Measurements from ENCODE around the gene CDK2AP2. TPM values are rescaled to one million over a fixed set of nuclear protein-coding genes. Genes with fewer than 3 reads are reported as not detected.
A peak's percentile ranks its signal among the peaks of the same experiment; 100 is the strongest.

Gene CDK2AP2
- total RNA-seq, 1 experiment from 2014 or later: 91.5 TPM

GRCh38 chr11:67464411-67465188 lies 43.4 kb downstream of the CDK2AP2 start:
- no peaks in the 10 kb centered on the region for H4K20me1 ChIP-seq (ENCODE audit: insufficient read depth, low read depth, low read length)
- no peaks in the 10 kb centered on the region for H3K36me3 ChIP-seq (ENCODE audit: insufficient read depth, low read length)
- H3K9ac ChIP-seq (ENCODE audit: low read length): peak overlapping the region; percentile 85
- peak overlapping the region; percentile 72 for H3K27ac ChIP-seq (ENCODE audit: low read length)
- peaks cover 55% of the 10 kb centered on the region for H3K4me1 ChIP-seq (ENCODE audit: low read length)
- no peaks in the 10 kb centered on the region for H3K9me3 ChIP-seq (ENCODE audit: low read length)
- H3K4me2 ChIP-seq (ENCODE audit: low read depth, low read length, poor library complexity, severe bottlenecking): peak overlapping the region; percentile 86
- H3K79me2 ChIP-seq (ENCODE audit: low read length): peaks cover 23% of the 10 kb centered on the region
- H3K4me3 ChIP-seq (ENCODE audit: low read length): peak overlapping the region; percentile 87
- H3K9me2 ChIP-seq (replicated peaks; ENCODE audit: insufficient read depth, low read length): no peaks in the 10 kb centered on the region
- H2AFZ ChIP-seq (ENCODE audit: low read length): no peak overlapping the region
- DNase-seq: peak; percentile 97
- H3K27me3 ChIP-seq (ENCODE audit: low read length): no peaks in the 10 kb centered on the region

GRCh38 chr11:67463680-67464410 lies 44.1 kb downstream of the CDK2AP2 start:
- H3K36me3 ChIP-seq (ENCODE audit: insufficient read depth, low read length): no peaks in the 10 kb centered on the region
- H3K79me2 ChIP-seq (ENCODE audit: low read length): peaks cover 23% of the 10 kb centered on the region

GRCh38 chr11:67463186-67463585 lies 44.8 kb downstream of the CDK2AP2 start:
- H3K79me2 ChIP-seq (ENCODE audit: low read length): peaks cover 16% of the 10 kb centered on the region
- H3K36me3 ChIP-seq (ENCODE audit: insufficient read depth, low read length): no peaks in the 10 kb centered on the region
- no peaks in the 10 kb centered on the region for H3K9me3 ChIP-seq (ENCODE audit: low read length)
- H3K27ac ChIP-seq (ENCODE audit: low read length): no peak overlapping the region
- no peak for DNase-seq
- H3K9ac ChIP-seq (ENCODE audit: low read length): no peak overlapping the region
- no peak overlapping the region for H3K4me3 ChIP-seq (ENCODE audit: low read length)
- no peak overlapping the region for H2AFZ ChIP-seq (ENCODE audit: low read length)
- no peaks in the 10 kb centered on the region for H4K20me1 ChIP-seq (ENCODE audit: insufficient read depth, low read depth, low read length)
- no peaks in the 10 kb centered on the region for H3K27me3 ChIP-seq (ENCODE audit: low read length)
- H3K4me2 ChIP-seq (ENCODE audit: low read depth, low read length, poor library complexity, severe bottlenecking): no peak overlapping the region
- H3K9me2 ChIP-seq (replicated peaks; ENCODE audit: insufficient read depth, low read length): no peaks in the 10 kb centered on the region
- H3K4me1 ChIP-seq (ENCODE audit: low read length): peaks cover 62% of the 10 kb centered on the region

More at GRCh38 chr11:67463680-67464410, 44.1 kb downstream of the CDK2AP2 start:
- H3K27me3 ChIP-seq (ENCODE audit: low read length): no peaks in the 10 kb centered on the region
- peak overlapping the region; percentile 41 for H3K27ac ChIP-seq (ENCODE audit: low read length)
- peak overlapping the region; percentile 86 for H3K4me2 ChIP-seq (ENCODE audit: low read depth, low read length, poor library complexity, severe bottlenecking)
- no peak overlapping the region for H2AFZ ChIP-seq (ENCODE audit: low read length)
- H3K9ac ChIP-seq (ENCODE audit: low read length): peak overlapping the region; percentile 73
- H3K4me1 ChIP-seq (ENCODE audit: low read length): peaks cover 59% of the 10 kb centered on the region
- no peak for DNase-seq
- H4K20me1 ChIP-seq (ENCODE audit: insufficient read depth, low read depth, low read length): no peaks in the 10 kb centered on the region
- no peaks in the 10 kb centered on the region for H3K9me2 ChIP-seq (replicated peaks; ENCODE audit: insufficient read depth, low read length)
- H3K9me3 ChIP-seq (ENCODE audit: low read length): no peaks in the 10 kb centered on the region
- H3K4me3 ChIP-seq (ENCODE audit: low read length): peak overlapping the region; percentile 68

- Histone ChIP-seq H3K79me2 (ENCODE audit: low read length) (no peaks in the 10 kb centered on the region), H3K4me1 (ENCODE audit: low read length) (peaks cover 27% of the 10 kb centered on the region)
- no peak for DNase-seq
Measured at GRCh38 chr11:67458266-67458665, 49.7 kb downstream of the CDK2AP2 start.

GRCh38 chr11:67457453-67457852 lies 50.5 kb downstream of the CDK2AP2 start:
- H3K36me3 ChIP-seq (ENCODE audit: insufficient read depth, low read length): no peaks in the 10 kb centered on the region
- no peak overlapping the region for H2AFZ ChIP-seq (ENCODE audit: low read length)
- no peaks in the 10 kb centered on the region for H3K9me3 ChIP-seq (ENCODE audit: low read length)
- no peaks in the 10 kb centered on the region for H4K20me1 ChIP-seq (ENCODE audit: insufficient read depth, low read depth, low read length)
- no peak for DNase-seq
- no peak overlapping the region for H3K27ac ChIP-seq (ENCODE audit: low read length)
- peaks cover 27% of the 10 kb centered on the region for H3K4me1 ChIP-seq (ENCODE audit: low read length)
- no peak overlapping the region for H3K4me2 ChIP-seq (ENCODE audit: low read depth, low read length, poor library complexity, severe bottlenecking)
- H3K27me3 ChIP-seq (ENCODE audit: low read length): no peaks in the 10 kb centered on the region
- H3K79me2 ChIP-seq (ENCODE audit: low read length): no peaks in the 10 kb centered on the region
- no peaks in the 10 kb centered on the region for H3K9me2 ChIP-seq (replicated peaks; ENCODE audit: insufficient read depth, low read length)
- no peak overlapping the region for H3K9ac ChIP-seq (ENCODE audit: low read length)
- no peak overlapping the region for H3K4me3 ChIP-seq (ENCODE audit: low read length)

More at GRCh38 chr11:67458266-67458665, 49.7 kb downstream of the CDK2AP2 start:
- Histone ChIP-seq H4K20me1 (ENCODE audit: insufficient read depth, low read depth, low read length) (no peaks in the 10 kb centered on the region), H3K9ac (ENCODE audit: low read length) (0 out of 2 replicates have a peak overlapping the region, but pooled peaks have one; percentile 59), H3K27ac (ENCODE audit: low read length) (peak overlapping the region; percentile 94; the same call in 1 of the 2 replicates), H3K27me3 (ENCODE audit: low read length) (no peaks in the 10 kb centered on the region), H3K4me3 (ENCODE audit: low read length) (no peak overlapping the region), H3K4me2 (ENCODE audit: low read depth, low read length, poor library complexity, severe bottlenecking) (no peak overlapping the region), H3K9me2 (replicated peaks; ENCODE audit: insufficient read depth, low read length) (no peaks in the 10 kb centered on the region), H3K36me3 (ENCODE audit: insufficient read depth, low read length) (no peaks in the 10 kb centered on the region), H2AFZ (ENCODE audit: low read length) (no peak overlapping the region), H3K9me3 (ENCODE audit: low read length) (no peaks in the 10 kb centered on the region)

Small RNAs within 50 kb of the gene (small RNA-seq; reads per million reads assigned to genes)
- gene MIR6752: not detected

Other genes starting within 250 kb of the CDK2AP2 start
- 94.7 and 190 TPM in 2 replicates for gene GRK2, start 241.7 kb downstream of the CDK2AP2 start, total RNA-seq (2014; rRNA removed; shearing (Covaris generic); ENCODE audit: low replicate concordance)
- 31.3 and 91.8 TPM in 2 replicates for gene ANKRD13D, start 218.9 kb downstream of the CDK2AP2 start, total RNA-seq (2014; rRNA removed; shearing (Covaris generic); ENCODE audit: low replicate concordance)
- gene SSH3, start 204.6 kb downstream of the CDK2AP2 start, total RNA-seq (2014; rRNA removed; shearing (Covaris generic); ENCODE audit: low replicate concordance): 0.61 and 0.82 TPM in 2 replicates
- gene POLD4, start 154.6 kb downstream of the CDK2AP2 start, total RNA-seq (2014; rRNA removed; shearing (Covaris generic); ENCODE audit: low replicate concordance): 362 and 684 TPM in 2 replicates
- gene CLCF1, start 134.6 kb downstream of the CDK2AP2 start, total RNA-seq (2014; rRNA removed; shearing (Covaris generic); ENCODE audit: low replicate concordance): 6.4 and 13.9 TPM in 2 replicates
- 14.8 and 19.2 TPM in 2 replicates for gene RAD9A, start 116.2 kb downstream of the CDK2AP2 start, total RNA-seq (2014; rRNA removed; shearing (Covaris generic); ENCODE audit: low replicate concordance)
- gene PPP1CA, start 106.3 kb downstream of the CDK2AP2 start, total RNA-seq (2014; rRNA removed; shearing (Covaris generic); ENCODE audit: low replicate concordance): 218 and 332 TPM in 2 replicates
- 52.4 and 122 TPM in 2 replicates for gene TBC1D10C, start 104.1 kb downstream of the CDK2AP2 start, total RNA-seq (2014; rRNA removed; shearing (Covaris generic); ENCODE audit: low replicate concordance)
- gene CARNS1, start 92.5 kb downstream of the CDK2AP2 start, total RNA-seq (2014; rRNA removed; shearing (Covaris generic); ENCODE audit: low replicate concordance): 0.18 TPM in 1 of 2 replicates, not detected in the other
- gene RPS6KB2, start 79.7 kb downstream of the CDK2AP2 start, total RNA-seq (2014; rRNA removed; shearing (Covaris generic); ENCODE audit: low replicate concordance): 48.9 and 83.6 TPM in 2 replicates
- gene PTPRCAP, start 70.5 kb downstream of the CDK2AP2 start, total RNA-seq (2014; rRNA removed; shearing (Covaris generic); ENCODE audit: low replicate concordance): 161 and 348 TPM in 2 replicates
- gene CORO1B, start 64.7 kb downstream of the CDK2AP2 start, total RNA-seq (2014; rRNA removed; shearing (Covaris generic); ENCODE audit: low replicate concordance): 15.5 and 40.6 TPM in 2 replicates
- not detected in 2 replicates for gene GPR152, start 55.4 kb downstream of the CDK2AP2 start, total RNA-seq (2014; rRNA removed; shearing (Covaris generic); ENCODE audit: low replicate concordance)
- gene CABP4, start 52.8 kb downstream of the CDK2AP2 start, total RNA-seq (2014; rRNA removed; shearing (Covaris generic); ENCODE audit: low replicate concordance): 0.29 TPM in 1 of 2 replicates, not detected in the other
- gene TMEM134, start 38.9 kb downstream of the CDK2AP2 start, total RNA-seq (2014; rRNA removed; shearing (Covaris generic); ENCODE audit: low replicate concordance): 69.7 and 99.7 TPM in 2 replicates
- gene AIP, start 25.1 kb downstream of the CDK2AP2 start, total RNA-seq (2014; rRNA removed; shearing (Covaris generic); ENCODE audit: low replicate concordance): 51.8 and 119 TPM in 2 replicates
- 79.6 and 149 TPM in 2 replicates for gene PITPNM1, start 2.8 kb downstream of the CDK2AP2 start, total RNA-seq (2014; rRNA removed; shearing (Covaris generic); ENCODE audit: low replicate concordance)
- gene CABP2, start 15.3 kb upstream of the CDK2AP2 start, total RNA-seq (2014; rRNA removed; shearing (Covaris generic); ENCODE audit: low replicate concordance): not detected in 2 replicates
- 1,085 and 1,200 TPM in 2 replicates for gene GSTP1, start 75.7 kb upstream of the CDK2AP2 start, total RNA-seq (2014; rRNA removed; shearing (Covaris generic); ENCODE audit: low replicate concordance)
- 145 and 304 TPM in 2 replicates for gene NDUFV1, start 98.8 kb upstream of the CDK2AP2 start, total RNA-seq (2014; rRNA removed; shearing (Covaris generic); ENCODE audit: low replicate concordance)
- gene NUDT8, start 121.8 kb upstream of the CDK2AP2 start, total RNA-seq (2014; rRNA removed; shearing (Covaris generic); ENCODE audit: low replicate concordance): 10.4 and 35.4 TPM in 2 replicates
- gene TBX10, start 131.6 kb upstream of the CDK2AP2 start, total RNA-seq (2014; rRNA removed; shearing (Covaris generic); ENCODE audit: low replicate concordance): not detected in 2 replicates
- gene ACY3, start 142.6 kb upstream of the CDK2AP2 start, total RNA-seq (2014; rRNA removed; shearing (Covaris generic); ENCODE audit: low replicate concordance): 0.89 and 2.2 TPM in 2 replicates
- gene ALDH3B2, start 166.5 kb upstream of the CDK2AP2 start, total RNA-seq (2014; rRNA removed; shearing (Covaris generic); ENCODE audit: low replicate concordance): 1.6 and 1.8 TPM in 2 replicates

All from Karpas-422 (cell line).